HG03439 (cell line): ENCODE results near the gene BCL11A.

Experiments used
- ATAC-seq: cut with Tn5 transposase; IDR thresholded peaks from one replicate; pipeline ENCODE4 v1.9.1; 2021; ENCODE audit warnings: mild to moderate bottlenecking, moderate library complexity; ENCODE audit not compliant: unreplicated experiment

The BCL11A gene

GRCh38 chr2:60472041-60472440 lies 81.4 kb downstream of the BCL11A start:
- ATAC-seq: no peak

GRCh38 chr2:60470340-60470739 lies 83.1 kb downstream of the BCL11A start:
- ATAC-seq: no peak

- ATAC-seq: no peak
These were observed 83.7 kb downstream of the BCL11A start for GRCh38 chr2:60469536-60470317.

GRCh38 chr2:60468382-60469085 lies 84.9 kb downstream of the BCL11A start:
- no peak for ATAC-seq

- ATAC-seq: no peak
These were observed 87.2 kb downstream of the BCL11A start for GRCh38 chr2:60466161-60466702.

- ATAC-seq: no peak
These were observed 87.7 kb downstream of the BCL11A start for GRCh38 chr2:60465736-60466135.

- no peak for ATAC-seq
These were observed 90.2 kb downstream of the BCL11A start for GRCh38 chr2:60463249-60463648.

- ATAC-seq: no peak
These were observed 91.9 kb downstream of the BCL11A start for GRCh38 chr2:60461421-60462108.

- no peak for ATAC-seq
These were observed 92.7 kb downstream of the BCL11A start for GRCh38 chr2:60460577-60461420.

- ATAC-seq: no peak
These were observed 93.6 kb downstream of the BCL11A start for GRCh38 chr2:60459851-60460250.

- ATAC-seq: no peak
These were observed 97.2 kb downstream of the BCL11A start for GRCh38 chr2:60456115-60456770.

- no peak for ATAC-seq
These were observed 99.6 kb downstream of the BCL11A start for GRCh38 chr2:60453872-60454271.

GRCh38 chr2:60453301-60453700 lies 100.2 kb downstream of the BCL11A start:
- no peak for ATAC-seq

GRCh38 chr2:60450488-60450887 lies 103.0 kb downstream of the BCL11A start:
- ATAC-seq: no peak

GRCh38 chr2:60447943-60448342 lies 105.5 kb downstream of the BCL11A start:
- ATAC-seq: no peak

GRCh38 chr2:60446413-60447267 lies 106.8 kb downstream of the BCL11A start:
- peak; percentile 96 for ATAC-seq

GRCh38 chr2:60445684-60446179 lies 107.7 kb downstream of the BCL11A start:
- no peak for ATAC-seq

- ATAC-seq: no peak
These were observed 110.8 kb downstream of the BCL11A start for GRCh38 chr2:60442608-60443007.

- ATAC-seq: no peak
These were observed 111.7 kb downstream of the BCL11A start for GRCh38 chr2:60441800-60442199.
